Activated CD8-positive, alpha-beta memory T cell treated with anti-CD3 and anti-CD28 coated beads, Interleukin-2, amount 50 U/mL, for 4 hours (primary cell): ENCODE data around the gene KLC1.
"Not testable (repeated sequence)": the region's sequence is repeated elsewhere in the genome, so short reads cannot be mapped to it uniquely, and the experiment has no call there.

ENCODE experiments used
- DNase-seq: peaks from one replicate; pipeline ENCODE4 v3.0.0-alpha.2; 2020

The KLC1 gene

DNA sequence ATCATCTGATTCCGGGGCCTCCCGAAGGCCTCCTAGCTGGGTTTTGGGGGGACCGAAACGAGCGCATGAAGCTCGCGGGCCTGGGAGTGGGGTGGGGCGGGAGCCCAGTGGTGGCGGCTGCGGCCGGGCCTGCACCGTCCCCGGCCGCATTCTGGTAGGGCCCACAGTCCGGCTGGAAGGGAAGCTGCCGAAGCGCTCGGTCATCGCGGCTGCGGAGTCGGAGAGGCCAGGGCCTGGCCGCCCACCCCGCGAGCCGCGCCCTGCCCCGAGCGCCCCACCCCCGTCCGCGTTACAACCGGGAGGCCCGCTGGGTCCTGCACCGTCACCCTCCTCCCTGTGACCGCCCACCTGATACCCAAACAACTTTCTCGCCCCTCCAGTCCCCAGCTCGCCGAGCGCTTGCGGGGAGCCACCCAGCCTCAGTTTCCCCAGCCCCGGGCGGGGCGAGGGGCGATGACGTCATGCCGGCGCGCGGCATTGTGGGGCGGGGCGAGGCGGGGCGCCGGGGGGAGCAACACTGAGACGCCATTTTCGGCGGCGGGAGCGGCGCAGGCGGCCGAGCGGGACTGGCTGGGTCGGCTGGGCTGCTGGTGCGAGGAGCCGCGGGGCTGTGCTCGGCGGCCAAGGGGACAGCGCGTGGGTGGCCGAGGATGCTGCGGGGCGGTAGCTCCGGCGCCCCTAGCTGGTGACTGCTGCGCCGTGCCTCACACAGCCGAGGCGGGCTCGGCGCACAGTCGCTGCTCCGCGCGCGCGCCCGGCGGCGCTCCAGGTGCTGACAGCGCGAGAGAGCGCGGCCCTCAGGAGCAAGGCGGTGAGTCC lies at the start of gene KLC1:
KLC1 (plus strand) TSS at position 528 of the 819 bp plus-strand sequence. CDS start 25,354 bp downstream, outside the sequence.
- peak; percentile 86 for DNase-seq

DNA sequence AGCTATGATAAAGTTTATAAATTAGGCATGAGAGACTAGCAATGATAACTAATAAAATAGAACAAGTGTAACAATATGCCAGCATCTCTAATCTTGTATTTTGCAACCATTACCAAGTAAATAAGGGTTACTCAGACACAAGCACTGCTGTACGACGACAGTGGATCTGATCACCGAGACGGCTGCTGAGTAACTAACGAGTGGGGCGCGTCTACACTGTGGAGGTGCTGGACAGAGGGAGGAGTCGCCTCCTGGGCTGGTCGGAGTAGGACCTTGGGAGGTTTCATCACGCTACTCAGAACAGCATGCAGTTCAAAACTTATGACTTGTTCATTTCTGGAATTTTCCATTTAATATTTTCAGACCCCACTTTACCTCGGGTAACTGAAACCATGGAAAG lies 47.8 kb upstream of the KLC1 start:
- DNase-seq: no peak

DNA sequence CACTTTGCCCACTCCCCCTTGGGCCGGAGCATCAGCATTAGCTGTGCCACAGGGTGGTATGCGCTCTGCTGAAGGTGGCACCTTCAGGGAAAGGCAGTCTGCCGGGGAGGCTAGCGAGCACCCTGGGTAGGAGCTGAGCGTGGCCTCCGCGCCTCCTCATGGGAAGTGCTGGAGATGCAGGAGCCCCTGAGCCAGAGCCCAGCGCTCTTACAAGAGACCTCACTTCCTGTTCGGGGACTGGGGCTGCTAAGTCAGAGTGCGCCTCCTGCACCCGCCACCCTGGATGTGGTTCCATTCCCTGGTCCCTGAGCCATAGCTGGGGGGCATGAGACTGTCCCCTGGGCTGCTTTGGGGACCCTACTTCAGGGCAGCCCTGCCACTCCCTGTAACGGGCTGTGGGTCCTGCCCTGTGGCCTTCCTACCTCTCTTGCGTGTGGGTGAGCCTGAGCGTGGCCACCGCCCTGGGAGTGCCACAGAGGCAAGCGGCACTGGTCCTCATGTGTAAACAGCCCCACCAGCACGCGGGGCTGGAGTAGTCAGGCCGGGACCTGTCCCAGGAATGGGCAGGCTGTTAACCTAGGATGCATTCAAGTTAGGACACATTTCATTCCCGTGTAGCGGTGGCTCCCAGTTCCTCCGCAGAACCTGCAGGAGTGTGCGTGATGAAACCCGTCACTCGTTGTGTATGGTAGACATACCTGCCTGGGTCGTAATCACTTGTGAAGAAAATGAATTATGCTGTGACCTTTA lies 46.9 kb upstream of the KLC1 start:
- DNase-seq: no peak

DNA sequence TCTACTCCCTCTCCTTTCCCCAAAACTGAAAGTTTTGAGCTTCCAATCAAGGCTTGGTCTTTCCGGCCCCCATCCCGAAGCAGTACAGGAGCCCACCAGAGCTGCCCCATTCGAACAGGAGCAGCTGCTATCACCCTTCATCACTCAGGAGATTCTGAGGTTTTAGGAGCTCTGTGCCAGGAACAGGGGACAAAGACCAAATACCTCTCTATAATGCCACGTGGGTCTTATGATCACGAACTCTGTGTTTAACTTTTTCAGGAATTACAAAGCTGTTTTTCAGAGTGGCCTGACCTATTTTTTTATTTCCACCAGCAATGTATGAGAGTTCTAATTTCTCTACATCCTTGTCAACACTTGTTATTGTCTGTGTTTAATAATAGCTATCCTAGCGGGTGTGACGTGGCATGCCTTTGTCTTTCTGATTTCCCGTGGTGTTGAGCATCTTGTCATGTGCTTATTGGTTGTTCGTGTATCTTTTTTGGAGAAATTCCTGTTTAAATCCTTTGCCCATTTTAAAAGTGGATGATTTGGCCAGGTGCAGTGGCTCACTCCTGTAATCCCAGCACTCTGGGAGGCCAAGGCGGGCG lies 44.6 kb upstream of the KLC1 start:
- no peak for DNase-seq

DNA sequence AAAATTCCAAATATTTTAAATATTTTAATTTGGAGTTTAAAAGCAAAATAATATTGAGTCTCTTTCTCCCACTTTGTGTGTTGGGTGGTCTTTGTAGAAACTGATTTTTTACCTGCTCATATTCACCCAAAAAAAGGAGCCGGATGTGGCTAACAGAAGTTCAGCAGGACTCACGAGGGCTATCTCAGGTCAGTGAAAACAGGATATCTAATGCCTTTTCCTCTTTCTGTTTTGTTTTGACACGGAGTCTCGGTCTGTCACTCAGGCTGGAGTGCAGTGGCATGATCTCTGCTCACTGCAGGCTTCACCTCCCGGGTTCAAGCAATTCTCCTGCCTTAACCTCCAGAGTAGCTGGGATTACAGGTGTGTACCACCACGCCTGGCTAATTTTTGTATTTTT lies 35.4 kb upstream of the KLC1 start:
- DNase-seq: no peak

DNA sequence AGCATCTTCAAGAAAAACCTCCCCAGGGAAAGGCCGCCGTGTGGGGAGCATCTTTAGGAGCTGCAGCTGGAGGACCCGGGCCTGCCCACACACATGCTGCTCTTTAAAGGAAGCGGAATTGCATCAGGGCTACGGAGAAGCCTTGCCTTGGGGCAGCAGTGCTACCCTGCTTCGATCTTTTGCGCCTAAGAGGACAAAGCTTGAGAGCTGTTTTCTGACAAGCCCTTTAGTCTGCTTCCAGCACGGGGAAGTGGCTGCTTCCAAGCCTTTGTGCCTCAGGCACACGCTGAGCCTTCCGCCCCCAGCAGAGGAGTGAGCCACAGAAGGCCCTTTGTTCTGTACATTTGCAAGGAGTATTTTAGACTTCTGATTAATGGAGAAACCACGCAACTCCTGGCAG lies 34.7 kb upstream of the KLC1 start:
- DNase-seq: no peak

DNA sequence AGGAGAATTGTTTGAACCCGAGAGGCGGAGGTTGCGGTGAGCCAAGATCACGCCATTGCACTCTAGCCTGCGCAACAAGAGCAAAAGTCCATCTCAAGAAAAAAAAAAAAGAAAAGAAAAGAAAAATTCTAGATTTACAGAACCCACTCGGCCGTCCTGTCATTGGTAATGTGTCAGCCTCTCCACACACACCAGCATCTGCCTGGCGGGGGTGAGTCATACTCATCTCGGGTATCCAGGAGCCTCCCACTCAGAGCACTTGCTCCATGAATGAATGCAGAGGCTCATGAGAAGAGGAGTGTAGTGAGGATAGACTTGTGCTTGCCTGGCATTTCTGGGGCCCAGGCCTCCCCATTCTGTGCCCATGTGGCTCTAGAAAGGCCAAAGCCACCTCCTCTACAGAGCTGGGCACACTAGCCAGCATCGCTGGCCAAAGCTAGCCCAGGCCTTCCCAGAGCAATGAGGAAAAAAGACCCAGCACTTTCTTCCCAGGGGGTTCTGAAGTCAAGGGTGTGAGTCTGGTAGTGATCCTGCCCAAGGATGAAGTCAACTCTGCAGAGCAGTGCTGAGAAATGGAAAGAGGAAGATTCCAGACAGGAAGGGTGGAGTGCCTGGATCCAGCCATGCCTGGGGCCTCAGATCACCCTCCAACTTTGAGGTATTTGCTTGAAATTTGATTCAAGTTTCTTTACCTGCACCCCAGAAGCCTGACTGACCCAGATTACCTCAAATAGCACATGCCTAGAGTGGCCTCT lies 31.2 kb upstream of the KLC1 start:
- DNase-seq: no peak

DNA sequence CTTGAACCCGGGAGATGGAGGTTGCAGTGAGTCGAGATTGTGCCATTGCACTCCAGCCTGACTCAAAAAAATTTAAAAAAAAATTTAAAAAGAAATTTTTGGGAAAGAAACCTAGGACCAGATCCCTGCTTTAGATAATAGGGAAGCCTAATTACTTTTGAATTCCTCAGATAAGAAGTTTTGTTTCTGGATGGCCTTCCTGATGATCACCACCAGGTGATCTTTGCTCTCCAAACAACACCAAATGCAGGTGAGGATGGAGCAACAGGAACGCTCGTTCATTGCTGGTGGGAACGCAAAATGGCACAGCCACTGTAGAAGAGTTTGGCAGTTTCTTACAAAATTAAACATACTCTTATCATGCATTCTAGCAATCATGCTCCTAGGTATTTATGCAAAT lies 28.5 kb upstream of the KLC1 start:
- no peak for DNase-seq

DNA sequence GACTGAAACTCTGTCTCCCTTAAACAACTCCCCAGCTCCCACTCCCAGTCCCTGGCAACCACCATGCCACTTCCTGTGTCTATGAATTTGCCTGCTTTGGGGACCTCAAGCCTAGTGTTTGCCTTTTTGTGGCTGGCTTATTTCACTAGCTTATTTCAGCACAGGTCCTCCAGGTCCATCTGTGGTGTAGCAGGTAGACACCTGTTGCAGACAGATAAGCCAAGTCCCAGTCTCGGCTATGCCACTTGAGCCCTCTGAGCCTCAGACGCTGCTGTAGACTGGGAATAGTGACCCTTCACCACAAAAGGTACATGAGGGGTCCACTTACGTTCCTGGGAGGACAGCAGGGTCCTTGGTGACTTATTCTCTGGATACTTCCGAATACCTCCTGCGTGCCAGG lies 24.4 kb upstream of the KLC1 start:
- DNase-seq: no peak

DNA sequence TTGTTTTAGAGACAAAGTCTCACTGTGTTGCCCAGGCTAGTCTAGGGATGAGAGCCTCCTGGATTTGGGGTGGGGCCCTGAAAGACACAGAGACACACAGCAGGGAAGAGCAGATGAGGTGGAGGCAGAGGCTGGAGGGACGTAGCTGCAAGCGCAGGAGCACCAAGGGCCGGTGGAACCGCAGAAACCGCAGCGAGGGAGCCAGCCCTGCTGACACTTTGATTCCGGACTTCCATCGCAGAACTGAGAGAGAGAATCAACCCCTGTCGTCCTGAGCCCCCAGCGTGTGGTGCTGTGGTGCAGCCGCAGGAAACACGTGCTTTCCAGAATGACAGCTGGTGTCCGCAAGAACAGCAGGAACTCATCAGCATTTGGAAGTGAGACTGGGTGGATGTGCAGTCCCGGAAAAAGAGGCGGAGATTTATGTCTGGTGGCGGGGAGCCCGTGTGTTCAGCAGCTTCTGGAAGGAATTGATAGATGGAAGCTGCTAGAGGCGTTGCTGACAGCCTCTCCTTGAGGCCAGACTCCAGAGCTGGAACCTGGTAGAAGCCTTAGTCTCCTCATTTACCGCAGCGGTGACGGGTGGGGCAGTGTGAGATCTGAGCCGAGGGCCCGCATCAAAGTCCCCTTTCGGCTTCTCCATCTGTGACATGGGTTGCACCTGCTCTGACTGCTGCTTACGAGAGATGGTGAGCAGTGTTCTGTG lies 21.9 kb upstream of the KLC1 start:
- DNase-seq: peak; percentile 48

DNA sequence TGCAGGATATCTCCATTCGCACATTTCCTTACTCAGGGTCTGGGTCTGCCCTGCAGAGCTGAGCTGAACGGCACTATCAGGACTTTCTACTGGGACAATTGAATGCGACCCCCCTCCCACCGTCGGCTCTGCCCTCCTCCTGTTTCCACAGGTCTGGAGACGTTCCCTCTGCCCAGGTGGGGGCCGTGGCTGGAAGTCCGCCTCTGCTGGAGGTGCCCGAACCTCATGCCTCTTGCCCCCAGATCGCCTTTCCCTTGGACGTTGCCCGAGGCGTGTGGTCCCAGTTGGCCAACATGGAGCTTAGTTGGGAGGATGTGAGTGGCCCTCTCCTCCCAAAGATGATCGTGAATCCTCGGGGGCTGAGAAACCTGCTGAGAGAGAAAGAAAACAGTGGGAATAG lies 21.2 kb upstream of the KLC1 start:
- no peak for DNase-seq

DNA sequence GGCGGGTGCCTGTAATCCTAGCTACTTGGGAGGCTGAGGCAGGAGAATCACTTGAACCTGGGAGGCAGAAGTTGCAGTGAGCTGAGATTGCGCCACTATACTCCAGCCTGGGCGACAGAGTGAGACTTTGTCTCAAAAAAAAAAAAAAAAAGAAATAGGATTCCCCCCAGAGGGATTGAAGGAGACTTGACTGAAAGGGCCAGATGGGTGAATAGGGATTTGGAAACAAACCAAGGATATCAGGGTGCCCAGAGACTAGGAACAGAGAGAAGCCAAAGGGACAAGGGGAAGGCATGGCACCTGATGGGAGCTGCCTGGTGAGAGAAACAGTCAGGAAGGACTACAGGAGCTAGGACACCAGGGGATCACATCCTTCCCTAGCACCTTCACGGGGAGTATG lies 19.9 kb upstream of the KLC1 start:
- DNase-seq: not testable (repeated sequence)

DNA sequence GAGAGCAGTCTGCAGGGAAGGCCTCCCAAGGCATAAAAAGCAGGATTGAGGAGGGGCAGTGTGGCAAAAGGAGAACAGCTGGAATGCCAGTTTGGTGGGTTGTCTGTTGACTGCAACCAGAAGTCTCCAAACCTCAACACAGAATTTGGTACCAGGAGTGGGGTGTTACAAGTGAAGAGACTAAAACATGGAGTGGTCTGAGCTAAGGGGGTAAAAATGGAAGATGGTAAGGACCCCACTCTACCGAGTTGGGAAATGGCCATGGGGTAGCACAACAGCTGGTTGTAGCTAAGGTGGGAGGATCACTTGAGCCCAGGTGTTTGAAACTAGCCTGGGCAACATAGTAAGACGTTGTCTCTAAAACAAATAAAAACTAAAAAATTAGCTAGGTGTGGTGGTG lies 17.8 kb upstream of the KLC1 start:
- DNase-seq: no peak

DNA sequence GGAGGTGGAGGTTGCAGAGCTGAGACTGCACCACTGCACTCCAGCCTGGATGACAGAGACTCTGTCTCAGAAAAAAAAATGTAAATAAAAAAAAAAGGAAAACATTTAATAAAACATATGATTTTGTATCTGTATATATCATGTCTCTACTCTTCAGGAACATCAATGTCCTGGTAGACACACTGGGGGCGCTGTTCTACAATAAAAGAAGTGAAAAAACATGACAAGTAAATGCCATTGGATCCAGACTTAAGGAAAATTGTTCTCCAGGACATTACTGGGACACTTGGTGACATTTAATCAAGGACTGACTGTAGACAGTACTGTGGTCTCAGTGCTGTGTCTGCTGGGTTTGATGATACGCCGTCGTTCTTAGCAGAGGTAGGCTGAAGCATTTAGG lies 15.5 kb upstream of the KLC1 start:
- no peak for DNase-seq

DNA sequence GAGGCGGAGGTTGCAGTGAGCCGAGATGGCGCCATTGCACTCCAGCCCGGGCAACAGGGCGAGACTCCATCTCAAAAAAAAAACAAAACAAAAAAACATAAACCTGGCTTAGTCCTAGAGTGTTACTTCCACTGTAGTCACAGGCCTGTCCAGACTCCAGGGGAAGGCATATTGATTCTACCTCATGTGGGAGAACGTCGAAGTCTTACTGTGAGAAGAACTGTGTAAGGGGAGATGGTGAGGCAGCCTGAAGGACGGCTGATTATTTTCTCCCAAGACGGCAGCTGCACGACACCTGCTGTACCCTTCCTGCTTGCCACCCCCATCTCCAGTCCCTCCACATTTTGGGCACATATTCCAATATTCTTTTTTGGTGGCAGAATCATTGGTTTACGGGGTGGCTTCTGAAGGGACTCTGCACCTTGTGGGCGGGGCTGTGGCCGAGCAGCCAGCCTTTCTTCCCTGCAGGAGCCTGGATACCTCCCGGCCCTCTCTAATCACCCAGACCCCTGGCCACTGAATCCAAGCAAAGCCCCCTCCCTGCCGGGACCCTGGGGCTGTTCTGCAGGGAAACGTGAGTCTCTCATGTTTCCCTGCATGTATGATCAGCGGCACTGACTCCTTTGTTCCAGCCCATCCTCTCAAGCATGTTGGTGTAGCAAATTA lies 12.2 kb upstream of the KLC1 start:
- DNase-seq: no peak

DNA sequence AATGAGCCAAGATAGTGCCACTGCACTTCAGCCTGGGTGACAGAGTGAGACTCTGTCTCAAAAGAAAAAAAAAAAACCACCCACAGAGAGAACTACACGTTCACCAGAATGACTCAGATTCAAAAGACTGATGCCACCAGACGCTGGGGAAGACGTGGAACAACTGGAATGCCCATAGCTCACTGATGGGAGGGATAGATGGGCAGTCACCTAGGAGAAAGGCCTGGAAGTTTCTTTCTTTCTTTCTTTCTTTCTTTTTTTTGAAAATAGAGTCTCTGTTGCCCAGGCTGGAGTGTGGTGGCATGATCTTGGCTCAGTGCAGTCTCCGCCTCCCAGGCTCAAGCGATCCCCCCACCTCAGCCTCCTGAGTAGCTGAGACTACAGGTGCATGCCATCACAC lies 10.0 kb upstream of the KLC1 start:
- DNase-seq: no peak

DNA sequence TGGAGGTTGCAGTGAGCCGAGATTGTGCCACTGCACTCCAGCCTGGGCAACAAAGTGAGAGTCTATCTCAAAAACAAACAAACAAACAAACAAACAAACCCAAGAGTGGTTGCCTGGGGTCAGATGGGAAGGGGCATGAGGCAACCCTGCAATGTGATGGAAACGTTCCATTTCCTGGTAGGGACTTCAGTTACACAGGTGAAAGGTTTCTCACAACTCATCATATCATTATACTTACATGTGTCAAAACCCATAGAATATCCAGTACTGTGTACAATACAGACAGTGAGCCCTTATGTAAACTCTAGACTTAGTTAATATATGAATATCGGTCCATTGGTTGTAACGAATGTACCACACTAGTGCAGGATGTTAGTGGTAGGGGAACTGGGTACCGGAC lies 7.2 kb upstream of the KLC1 start:
- no peak for DNase-seq

DNA sequence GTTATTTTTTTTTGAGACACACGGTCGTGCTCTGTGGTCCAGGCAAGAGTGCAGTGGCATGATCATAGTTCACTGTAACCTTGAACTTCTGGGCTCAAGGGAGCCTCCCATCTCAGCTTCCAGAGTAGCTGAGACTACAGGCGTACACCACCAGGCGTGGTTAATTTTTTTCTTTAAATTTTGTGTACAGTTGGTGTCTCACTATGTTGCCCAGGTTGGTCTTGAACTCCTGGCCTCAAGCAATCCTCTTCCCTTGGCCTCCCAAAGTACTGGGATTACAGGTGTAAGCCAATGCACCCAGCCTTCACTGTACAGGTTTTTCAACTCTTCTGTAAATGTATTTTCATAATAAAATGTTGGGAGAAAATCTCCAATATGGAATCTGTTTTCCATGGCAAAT lies 5.7 kb upstream of the KLC1 start:
- DNase-seq: no peak

DNA sequence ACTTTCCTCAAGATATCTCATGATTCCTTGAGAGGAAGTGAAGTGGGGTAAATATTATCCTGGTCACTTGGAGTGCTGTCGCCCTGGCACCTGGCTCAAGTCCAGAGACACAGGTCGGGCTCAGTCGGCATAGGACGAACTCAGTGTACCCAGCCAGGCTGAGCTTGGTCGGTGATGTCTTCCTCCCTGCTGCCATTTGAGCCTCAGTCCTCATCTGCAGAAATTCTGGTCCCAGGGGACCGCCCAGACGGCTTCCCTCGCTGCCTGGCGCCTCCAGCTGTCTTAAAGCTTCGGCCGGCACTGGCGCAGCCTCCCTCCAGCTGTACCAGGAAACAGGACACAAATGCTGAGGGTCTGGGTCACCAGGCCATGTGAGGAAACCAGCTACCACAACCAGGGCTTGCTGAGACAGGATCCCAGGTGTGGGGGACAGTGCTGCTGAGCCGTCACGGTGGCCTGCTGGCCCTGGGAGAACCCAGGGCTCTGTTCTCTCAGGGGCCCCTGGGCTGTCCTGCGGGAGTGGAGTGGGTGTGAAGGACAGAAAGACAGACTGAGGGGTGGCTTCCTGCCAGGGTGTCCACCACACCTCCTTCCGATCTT lies 5.0 kb upstream of the KLC1 start:
- no peak for DNase-seq

DNA sequence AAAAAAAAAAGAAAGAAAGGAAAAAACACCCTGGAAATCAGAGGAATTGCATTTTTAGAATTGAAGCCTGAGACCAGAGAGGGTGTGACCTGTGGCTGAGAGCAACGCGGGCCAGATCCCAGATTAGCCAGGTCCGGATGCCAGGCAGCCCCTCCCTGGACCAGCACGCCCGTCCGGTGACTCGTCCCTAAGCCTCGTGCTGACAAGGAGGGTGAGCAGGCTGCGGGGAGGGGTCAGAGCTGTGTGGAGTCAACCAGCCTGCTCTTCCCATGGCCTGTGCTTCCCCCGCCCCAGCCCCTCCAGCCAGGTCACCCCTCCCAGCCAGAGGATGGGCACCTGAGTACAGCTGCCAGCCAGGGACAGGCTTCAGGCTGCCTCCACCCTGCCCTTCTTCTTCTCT lies 4.2 kb upstream of the KLC1 start:
- no peak for DNase-seq

DNA sequence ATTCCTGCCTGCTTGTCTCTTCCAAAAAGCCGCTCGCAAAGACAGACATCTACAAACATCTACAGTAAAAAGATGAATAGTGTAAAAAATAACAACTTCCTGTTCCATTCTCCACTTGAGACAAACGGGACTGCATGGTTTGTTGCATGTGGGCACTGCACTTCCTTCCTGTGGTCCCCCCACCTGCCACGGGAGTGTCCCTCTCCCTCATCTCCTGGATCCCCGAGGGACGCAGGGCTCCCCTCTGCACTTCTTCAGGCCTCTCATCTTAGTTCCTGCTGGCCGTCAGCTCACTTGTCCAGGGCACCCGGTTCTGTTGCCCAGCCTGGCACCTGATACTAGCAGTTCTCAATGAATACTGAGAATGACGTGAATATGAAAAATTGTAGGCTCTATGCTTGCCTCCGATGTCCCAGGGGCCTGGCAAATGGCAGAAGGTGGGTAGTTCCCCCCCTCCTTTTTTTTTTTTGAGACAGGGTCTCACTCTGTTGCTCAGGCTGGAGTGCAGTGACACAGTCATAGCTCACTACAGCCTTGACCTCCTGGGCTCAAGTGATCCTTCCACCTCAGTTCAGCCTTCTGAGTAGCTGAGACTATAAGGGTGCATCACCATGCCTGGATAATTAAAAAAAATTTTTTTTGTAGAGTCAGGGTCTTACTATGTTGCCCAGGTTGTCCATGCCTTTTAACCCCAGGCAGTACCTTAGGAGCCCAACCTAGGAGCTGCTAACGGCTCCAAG lies 3.5 kb upstream of the KLC1 start:
- DNase-seq: no peak
